Stimulated activated CD4-positive, alpha-beta T cell treated with anti-CD3 and anti-CD28 coated beads, Interleukin-4, amount 100 ng/mL, for 1 hour (primary cell): ENCODE data around the gene PMEPA1.

Experiments used
- DNase-seq: peaks from one replicate; pipeline ENCODE4 v3.0.0-alpha.2; 2020

The PMEPA1 gene

DNA sequence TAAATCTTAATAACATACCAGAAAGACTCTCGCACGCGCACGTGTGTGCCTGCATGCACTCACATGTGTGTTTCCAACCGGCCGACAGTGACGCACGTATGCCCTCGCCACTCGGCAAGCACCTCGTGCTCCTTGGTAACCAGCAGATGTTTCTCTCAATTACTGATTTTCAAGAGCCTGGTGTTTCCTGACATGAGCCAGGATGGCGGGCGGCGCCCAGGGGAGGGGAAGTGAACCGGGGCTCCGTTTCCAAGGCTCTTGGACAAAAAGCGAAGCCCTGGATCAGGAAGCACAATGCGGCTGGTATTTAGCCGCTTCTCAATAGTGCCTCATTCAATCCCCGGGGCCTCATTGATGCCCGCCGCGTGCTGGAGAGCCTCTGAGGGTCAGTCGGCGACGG is 37.7 kb downstream of the PMEPA1 start:
- DNase-seq: no peak

DNA sequence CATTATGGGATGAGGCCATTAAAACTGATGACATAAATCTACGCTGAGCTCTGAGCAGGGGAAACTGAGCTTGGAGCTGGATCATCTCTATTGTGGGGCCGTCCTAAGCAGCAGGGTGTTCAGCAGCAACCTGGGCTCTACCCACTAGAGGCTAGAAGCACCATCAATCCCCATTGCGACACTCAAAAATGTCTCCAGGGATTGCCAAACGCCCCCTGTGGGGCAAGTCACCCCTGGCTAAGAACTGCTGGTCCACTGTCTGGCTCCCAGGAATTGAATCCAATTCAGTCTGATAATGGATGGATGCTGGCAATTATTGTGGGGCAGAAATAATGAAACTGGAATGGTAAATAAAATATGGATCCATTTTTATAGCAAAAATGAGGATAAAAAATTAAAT is 38.2 kb downstream of the PMEPA1 start:
- DNase-seq: no peak

DNA sequence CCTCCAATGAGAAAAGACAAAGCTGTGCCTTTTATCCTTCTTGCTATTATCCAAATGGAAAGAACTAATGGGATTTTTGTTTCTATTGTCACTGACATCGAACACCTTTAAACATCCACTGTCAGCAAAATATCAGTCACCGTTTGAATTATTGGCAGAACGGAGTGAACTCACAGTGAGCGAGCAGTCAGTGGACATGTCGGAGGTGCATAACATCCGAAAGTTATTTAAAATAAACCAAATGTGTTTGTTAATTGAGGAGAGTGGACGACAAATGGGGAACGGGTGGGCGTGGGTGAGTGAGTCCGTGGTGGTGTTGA is 38.8 kb downstream of the PMEPA1 start:
- DNase-seq: no peak

DNA sequence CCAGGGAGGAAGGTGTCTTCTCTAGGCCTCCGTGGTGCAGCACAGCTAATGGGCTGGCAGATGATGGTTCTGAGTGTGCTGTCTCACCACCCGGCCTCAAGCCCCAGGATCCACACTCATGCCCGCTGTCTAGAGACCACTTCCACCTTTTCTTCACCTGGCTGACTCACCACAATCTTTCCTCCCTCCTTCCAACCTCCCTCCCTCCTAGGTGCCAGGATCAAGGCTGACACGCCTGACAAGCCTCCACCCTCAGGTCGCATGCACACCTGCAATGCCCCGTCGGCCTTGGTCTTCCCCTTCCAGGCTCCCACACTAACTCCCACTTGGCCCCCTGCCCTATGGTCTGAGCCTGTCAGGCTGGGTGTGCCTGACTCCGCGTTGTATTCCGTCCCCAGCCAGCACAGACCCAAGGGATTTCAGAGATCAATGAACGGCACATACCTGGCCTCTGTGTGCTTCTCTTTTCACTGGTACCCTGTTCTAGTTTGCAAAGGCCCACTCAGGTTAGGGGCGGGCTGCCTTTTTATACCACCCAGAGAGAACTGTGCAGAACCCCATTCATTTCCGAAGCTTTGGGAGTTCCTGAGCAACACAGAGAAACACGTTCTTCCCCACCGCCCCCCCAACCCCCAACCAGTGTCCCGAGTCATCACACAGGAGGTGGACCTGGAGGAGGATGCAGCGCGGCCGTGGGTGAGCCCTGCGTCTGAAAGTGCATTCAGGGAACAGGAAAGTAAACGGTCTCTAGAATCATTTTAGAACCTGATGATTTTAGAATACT is 39.3 kb downstream of the PMEPA1 start:
- DNase-seq: no peak

DNA sequence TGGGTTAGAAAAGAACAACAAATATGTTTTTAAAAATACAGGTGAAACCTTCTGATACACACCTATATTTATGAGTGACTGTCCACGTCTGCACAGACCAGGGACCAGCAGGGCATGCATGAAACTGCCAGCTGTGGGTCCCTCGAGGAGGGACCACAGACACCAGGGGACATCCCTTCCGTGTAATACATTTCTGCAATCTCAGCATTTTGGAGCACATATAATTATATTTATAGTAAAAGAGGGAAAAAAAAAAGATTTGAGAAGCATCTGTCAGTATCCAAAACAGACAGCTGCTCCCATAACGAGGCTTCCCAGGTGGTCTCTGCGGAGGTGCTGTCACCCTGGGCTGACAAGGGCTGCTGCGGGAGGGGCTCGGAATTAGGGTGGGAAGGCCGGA is 40.2 kb downstream of the PMEPA1 start:
- DNase-seq: no peak

DNA sequence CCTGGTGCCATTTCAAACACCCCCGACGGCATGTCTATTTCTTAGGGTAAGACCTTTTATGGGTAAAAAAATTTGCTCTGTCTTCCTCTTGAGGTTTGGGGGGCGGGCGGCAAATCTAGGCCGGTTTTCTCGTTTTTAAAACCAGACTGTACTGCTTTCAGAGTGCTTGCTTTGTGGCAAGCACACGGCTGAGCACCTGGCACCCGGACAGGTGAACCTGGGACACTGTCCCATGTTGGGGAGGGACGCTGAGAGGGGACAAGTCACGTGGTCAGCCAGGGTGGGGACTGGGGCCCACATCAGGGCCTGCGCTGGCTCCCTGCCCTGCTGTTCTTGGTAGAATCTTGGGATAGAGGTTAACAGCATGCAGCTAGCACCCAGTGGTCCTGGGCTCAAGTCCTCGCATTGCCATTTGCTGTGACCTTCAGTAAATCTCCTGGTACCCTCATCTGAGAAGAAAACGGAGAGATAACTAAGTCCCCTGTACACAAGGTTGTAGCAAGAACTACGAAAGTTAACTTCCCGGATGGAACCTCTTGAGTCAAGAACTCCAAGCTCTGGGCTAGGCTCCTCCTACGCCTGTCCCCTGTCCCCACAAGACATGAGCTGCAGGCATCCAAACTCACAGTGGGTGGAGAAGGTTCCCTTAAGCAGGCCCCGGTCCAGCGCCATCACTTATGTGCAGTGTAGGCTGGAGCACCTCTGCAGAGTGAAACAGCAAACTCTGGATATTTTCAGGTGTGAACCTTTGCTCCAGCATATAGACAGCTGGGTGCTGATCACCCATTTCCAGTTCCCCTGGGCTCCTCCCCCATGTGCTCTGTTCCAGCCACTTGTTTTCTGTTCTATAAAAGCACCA is 41.7 kb downstream of the PMEPA1 start:
- no peak for DNase-seq

DNA sequence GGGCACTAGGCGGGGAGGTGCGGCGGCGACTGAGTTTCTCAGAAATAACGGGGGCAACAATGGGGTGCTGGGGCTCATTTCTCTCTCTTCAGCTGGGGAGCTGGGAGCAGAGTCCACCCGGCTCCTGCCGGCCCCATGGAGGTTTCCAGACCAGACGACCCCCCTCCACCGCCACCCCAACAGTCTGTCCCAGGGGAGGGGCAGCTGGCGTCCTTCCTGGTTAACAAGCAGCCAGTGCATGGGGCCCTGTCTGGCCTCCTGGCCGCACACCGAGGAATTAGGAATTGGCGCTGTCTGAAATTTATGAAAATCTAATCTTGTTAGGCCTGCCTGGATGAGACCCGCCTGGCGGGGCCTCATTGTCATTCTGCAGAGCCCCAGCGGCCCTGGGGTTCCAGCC is 42.4 kb downstream of the PMEPA1 start:
- no peak for DNase-seq

DNA sequence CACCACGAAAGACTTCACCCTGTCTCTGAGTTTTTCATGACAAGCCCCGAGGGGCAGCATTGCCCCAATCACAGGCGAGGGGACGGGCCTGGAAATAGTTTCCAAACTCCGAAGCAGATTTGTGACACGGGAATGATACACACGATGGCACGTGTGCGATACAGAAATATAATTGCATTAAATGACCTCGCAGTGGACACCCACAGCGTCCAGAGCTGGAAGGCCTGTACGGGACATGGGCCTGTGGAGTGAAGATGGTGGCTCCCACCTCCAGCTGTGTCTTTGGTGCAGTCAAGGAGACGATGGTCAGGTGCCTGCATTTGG is 43.0 kb downstream of the PMEPA1 start:
- no peak for DNase-seq

DNA sequence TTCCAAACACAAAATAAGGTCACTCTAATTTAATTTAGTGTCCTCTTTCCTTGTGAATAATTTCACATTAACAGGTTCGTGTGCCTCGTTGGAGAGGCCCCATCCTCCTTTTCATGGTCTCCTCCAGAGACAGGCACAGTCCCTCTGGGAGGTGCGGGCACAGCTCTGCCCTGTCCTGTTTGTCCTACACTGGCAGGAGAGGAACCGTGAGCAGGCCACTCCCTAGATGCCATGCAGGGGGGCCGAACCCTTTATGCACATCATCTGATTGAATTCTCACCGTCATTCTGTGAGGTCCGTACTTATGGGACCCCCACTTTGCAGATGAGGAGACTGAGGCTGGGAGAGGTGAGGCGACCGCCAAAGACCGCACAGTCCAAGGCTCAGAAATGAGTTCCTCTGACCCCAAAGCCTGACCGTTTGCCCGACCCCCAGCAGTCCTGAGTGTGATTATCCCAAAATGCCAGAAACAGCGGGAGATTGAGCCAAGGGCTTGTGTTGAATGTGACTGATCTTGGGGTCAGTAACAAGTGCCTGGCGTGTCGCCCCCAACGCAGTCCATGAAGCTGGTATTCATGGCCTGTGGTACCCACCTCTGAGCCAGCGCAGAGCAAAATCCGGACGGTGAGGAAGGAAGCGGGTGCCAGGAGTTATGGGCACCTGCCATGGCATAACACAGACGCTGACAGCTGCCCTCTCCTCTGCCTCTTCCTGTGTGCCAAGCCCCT is 43.5 kb downstream of the PMEPA1 start:
- no peak for DNase-seq

DNA sequence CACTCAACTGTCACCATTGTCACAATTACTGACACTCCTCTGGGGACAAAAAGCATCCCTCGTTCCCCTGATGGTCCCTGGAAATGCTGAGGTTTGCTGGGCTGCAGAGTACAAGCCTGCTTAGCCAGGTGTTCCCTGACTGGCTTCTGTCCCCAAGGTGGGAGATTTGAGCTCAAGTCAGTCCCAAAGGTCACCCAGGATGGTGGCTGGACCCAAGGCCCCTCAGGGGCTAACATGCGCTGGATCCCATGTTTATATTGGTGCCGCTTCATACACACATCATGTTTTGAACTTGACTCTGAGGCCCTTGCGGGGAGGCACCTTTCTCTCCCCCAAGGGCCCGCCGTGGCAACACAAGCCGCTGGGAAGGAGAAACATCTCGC is 44.2 kb downstream of the PMEPA1 start:
- DNase-seq: no peak

DNA sequence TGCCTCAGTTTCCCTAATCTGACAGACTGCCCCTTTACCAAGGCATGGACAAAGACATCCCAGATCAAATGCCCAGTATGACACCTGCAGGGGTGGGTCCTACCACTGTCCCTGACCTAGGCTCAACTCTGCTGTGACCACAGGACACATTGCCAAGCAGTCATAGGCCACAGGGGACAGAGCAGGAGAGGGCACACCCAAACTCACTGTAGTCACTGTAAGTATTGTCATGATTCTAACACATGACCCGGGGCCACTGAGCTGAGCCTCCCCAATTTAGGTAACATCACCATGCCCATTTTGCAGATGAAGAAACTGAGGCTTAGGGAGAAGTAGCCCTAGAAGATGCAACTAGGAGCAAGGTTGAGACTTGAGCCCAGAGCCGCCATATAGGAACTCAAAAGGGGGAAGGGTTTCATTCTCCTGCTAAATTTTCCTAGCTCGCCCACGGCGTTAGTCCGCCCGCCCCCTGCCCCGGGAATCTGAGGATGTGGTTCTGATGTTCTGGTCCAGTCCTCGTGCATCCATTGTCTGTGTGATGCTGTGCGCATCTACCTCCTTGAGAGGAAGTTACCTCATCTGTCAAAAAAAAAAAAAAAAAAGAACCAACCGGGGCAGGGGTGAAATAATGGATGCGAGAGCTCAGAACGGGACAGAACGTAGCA is 44.8 kb downstream of the PMEPA1 start:
- no peak for DNase-seq

DNA sequence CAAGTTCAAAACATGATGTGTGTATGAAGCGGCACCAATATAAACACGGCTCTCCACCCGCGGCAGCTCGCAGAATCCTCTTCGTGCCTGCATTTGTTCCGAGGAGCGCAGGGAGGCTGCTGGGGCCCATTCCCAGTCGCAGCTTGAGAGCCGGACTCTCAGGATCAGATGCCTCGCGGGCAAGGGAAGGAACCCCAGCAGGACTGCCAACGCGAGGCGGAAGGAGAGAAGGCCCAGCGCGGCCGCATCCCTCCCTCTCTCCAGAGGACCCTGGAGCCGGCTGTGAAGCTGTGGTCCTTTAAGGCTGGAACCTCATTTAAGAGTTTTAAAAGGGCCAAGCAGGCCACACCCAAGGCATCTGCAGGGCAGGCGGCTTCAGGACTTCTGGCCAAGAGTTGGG is 45.3 kb downstream of the PMEPA1 start:
- DNase-seq: no peak

DNA sequence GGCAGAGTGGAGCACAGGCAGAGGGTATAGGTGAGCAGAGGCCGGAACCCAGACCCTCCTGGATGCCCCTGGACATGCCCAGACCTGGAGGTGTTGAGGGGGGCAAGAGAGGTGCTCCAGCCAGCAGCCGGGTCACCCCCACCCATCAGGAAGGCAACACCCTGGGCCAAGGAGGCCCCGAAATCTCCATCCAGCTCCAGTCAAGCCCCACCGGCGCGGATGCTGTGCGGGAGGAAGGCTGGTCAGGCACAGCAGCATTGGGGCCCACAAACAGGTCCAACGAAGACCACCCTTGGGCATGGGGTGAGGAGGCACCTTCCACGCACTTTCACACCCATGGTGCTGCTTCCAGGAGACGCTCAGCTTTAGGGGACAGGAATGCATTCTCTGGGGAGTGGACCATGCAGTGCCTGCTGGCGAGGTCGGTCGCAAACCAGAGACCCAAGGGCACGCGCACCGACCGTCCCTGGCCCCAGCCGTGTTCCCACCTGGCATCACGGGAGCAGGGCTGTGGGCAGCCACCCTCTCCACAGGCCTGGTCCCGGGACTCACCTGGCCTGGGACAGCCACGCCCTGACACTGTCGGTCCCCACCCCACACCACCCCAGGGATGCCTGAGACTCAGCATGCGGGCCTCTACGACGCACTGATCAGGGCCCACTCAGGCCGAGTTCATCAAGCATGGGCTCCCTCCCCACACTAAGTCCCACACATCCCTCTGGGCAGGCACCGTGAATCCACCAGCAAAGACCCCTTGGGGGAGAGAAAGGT is 45.9 kb downstream of the PMEPA1 start:
- no peak for DNase-seq

DNA sequence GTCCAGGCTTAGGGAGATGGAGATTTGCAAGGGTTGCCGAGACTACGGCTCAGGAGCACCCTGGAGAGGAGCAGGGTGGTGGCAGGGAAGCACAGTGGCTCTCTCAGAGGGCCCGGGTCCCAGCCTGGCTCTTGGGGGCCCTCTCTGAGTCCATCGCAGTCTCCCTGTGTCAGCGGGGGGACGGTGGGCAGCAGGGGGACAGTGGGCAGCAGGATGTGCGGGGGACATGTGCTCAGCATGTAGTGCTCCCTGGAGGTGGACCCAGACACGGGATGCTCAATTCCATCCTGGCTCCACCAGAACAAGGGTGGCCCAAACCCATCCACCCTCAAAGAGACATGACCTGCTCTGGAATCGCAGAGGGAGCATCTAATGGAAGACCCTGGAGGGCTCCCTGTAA is 46.6 kb downstream of the PMEPA1 start:
- no peak for DNase-seq

DNA sequence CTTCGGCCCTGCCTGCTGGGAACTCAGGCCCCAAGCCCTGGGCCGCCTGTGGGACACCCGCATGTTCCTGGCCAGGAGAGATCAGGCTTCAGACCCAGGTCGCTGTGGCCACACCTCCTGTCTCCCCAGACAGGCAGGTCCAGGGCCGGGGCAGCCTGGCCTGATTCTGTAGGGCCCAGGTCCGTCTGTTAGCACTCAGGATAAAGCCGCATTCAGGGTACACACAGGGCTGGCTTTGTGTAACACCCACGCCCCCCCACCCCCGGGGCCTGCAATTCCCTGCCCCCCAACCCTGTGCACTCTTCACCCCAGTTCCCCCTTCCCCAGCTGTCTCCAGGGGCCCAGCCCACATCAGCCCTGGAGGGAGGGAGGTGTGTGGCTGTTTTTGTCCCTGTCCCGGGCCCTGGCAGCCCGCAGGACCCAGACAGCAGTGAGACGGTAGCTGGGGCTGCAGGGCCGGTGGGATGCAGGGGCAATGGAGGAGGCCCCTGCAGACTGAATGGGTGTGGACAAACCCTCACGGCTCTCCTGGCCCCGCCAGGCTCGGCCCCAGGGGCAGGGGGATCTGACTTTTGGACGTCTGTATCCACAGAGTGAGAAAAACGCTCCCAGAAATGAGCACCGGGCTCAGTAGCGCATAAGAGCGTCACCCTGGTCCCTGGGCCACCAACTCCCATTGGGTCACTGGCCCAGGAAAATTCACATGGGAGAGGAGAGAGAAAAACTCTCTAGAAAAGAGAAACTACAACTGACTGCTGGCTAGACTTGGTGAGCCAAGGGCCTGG is 47.2 kb downstream of the PMEPA1 start:
- no peak for DNase-seq

DNA sequence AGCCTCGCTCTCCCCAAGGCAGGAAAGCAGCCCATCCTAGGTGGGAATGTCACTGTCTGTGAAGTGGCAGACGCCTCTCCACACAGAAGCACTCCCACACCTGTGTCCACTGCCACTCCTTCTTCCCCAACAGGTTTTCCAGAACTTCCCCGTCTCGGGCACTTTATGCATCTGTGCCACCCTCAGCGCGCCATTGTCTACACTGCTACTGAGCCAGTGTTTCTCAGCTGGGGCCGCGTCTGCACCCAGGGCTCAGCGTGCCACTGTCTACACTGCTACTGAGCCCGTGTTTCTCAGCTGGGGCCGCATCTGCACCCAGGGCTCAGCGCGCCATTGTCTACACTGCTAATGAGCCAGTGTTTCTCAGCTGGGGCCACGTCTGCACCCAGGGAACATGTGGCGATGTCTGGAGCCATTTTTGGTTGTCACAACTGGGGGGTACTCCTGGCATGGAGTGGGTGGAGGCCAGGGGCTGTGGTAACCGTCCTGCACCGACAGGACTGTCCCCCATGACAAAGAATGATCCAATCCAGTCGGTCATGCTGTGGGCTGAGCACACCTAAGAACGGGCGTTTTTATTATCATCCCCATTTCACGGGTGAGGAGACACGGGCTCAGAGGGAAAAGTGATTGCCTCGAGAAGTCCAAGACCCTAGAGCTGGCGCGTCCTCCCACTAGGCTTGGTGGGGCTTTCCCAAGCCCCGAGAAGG is 47.9 kb downstream of the PMEPA1 start:
- DNase-seq: no peak

DNA sequence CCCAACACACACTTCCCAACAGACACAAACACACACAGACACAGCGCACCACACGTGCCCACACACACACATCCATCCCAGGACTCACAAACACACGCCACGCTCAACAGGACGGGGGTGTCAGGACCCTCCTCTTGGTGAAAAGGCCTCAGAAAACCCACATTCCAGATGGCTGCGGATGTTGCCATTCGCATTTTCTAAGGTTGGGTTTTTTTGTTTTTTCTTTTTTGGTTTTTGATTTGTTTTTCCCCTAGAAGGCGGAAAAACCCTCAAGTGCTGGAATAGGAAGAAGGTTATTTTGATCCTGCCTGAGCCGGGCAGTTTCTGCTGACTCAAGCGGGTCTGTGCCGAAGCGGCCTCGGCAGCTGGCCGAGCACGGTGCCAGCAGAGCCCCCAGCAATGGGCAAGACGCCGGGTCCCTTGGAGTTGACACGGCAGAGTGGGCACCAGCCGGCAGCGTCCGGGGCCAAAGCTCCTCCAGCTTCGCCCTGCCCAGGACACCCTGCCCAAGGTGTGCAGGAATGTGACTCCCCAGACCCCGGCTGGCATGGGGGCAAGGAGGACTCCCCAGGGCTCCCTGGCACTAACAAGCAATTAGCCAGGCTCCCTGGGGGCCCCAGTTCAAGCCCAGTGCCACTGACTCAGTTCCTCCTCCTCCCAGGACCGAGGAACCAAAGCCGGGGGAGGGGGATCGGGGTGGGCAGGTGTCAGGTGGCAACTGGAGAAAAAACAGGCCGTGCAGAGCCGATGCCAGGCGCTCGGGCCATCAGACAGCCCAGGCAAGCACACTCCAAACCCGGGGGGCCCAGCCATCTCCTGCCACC is 48.7 kb downstream of the PMEPA1 start:
- no peak for DNase-seq

DNA sequence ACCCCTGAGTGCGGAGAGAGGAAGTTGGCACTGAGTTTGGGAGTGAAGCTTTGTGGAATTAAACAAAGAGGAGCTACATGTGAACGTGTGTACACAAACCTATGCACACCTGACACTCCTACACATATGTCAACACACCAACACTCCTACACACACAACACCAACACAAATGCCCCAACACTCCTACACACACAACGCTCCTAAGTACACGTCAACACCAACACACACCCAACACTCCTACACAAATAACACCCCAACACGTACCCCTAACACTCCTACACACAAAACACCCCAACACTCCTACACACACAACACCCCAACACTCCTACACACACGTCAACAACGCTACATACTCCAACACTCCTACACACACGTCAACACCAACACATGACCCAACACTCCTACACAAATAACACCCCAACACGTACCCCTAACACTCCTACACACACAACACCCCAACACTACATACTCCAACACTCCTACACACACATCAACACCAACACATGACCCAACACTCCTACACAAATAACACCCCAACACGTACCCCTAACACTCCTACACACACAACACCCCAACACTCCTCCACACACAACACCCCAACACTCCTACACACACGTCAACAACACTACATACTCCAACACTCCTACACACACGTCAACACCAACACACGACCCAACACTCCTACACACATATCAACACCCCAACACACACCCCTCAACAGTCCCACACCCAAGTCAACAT is 49.5 kb downstream of the PMEPA1 start:
- DNase-seq: no peak

DNA sequence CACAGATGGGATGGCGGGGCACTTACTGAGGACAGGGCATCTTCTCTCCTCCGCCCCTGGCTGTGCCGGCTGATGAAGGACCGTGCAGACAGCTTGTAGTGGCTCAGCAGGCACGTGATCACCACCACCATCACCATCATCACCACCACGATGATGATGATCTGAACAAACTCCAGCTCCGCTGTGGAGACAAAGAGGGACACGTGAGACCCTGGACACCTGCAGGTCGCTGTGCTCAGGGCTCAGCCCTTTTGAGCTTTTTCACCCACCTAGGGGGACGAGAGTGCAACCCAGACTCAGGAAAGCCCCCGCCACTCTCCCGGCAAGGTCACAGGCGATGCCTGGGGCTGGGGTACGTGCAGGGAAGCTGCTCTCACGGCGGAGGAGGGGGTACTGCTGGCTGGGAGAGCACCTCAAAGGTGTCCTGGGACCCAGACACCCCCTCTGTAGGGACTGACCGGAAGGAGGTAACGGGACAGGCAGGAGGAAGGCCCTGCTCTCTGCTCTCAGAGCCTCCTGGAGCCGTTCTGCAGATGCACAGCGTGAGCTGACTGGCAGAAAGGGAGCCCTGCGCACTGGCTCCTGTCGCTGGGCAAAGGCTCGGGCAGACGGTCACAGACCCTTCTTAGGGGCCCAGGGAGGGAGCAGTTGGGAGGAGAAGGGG is 50.2 kb downstream of the PMEPA1 start:
- DNase-seq: no peak
